K562 (cell line): ENCODE measurements around the gene TULP4. TPM values are rescaled to one million over a fixed set of nuclear protein-coding genes. Genes with fewer than 3 reads are reported as not detected.

Source experiments
- ARID3B ChIP-seq: fragments of 250-450 bp; sonication (Bioruptor Pico); IDR thresholded peaks from 2 replicates; pipeline ENCODE4 v1.4.0; 2020; ENCODE audit warnings: borderline replicate concordance
- FOS ChIP-seq: IDR thresholded peaks from 3 replicates; pipeline ENCODE4 v1.6.1; 2011; ENCODE audit not compliant: insufficient read length; ENCODE audit errors: extremely low read depth
- KLF6 ChIP-seq: fragments of 250-450 bp; sonication (Bioruptor Pico); IDR thresholded peaks from 2 replicates; pipeline ENCODE4 v1.4.0; 2020; ENCODE audit warnings: mild to moderate bottlenecking, moderate library complexity, borderline replicate concordance
- MCM2 ChIP-seq: fragments of 450-650 bp; IDR thresholded peaks from 2 replicates; pipeline ENCODE4 v1.6.1; 2017; ENCODE audit warnings: low read depth, mild to moderate bottlenecking
- NFXL1 ChIP-seq: fragments of 450-650 bp; formaldehyde crosslinking; IDR thresholded peaks from 2 replicates; pipeline ENCODE4 v1.4.0; 2021; ENCODE audit warnings: mild to moderate bottlenecking
- PRMT5 ChIP-seq: sonication (generic); formaldehyde crosslinking; IDR thresholded peaks from 2 replicates; pipeline ENCODE4 v1.5.0; 2020; ENCODE audit warnings: missing genetic modification reagents
- SMAD4 ChIP-seq: fragments of 250-450 bp; sonication (Bioruptor Pico); conservative IDR thresholded peaks from 2 replicates; pipeline ENCODE4 v1.8.0; 2021; ENCODE audit warnings: inconsistent platforms, mild to moderate bottlenecking, moderate library complexity
- TAF15 ChIP-seq: fragments of 200-400 bp; formaldehyde crosslinking; IDR thresholded peaks from 2 replicates; pipeline ENCODE4 v1.6.1; 2017; ENCODE audit warnings: mild to moderate bottlenecking, low read depth, low read length, moderate library complexity
- ZBTB1 ChIP-seq: sonication (generic); formaldehyde crosslinking; IDR thresholded peaks from 2 replicates; pipeline ENCODE4 v1.8.1; 2023; ENCODE audit warnings: missing genetic modification reagents, low read depth, mild to moderate bottlenecking, borderline replicate concordance
- ZNF12 ChIP-seq: sonication (generic); formaldehyde crosslinking; IDR thresholded peaks from 2 replicates; pipeline ENCODE4 v1.4.0; 2020; ENCODE audit warnings: mild to moderate bottlenecking, missing genetic modification reagents
- ZNF740 ChIP-seq, 3 experiments: fragments of 200-800 bp in 1 of 3; sonication (Bioruptor generic) in 1 of 3; sonication (generic) in 1 of 3; formaldehyde crosslinking in 1 of 3; IDR thresholded peaks; 2 replicates each; pipeline versions ENCODE4 v1.6.1 to v1.8.0; 2016 to 2022; ENCODE audit warnings: mild to moderate bottlenecking in 2 of 3, missing compliant biosample characterization in 2 of 3, missing genetic modification characterization in 2 of 3, missing genetic modification reagents in 1 of 3
- polyA plus RNA-seq, 8 experiments: library from polyadenylated mRNA; depleted of rRNA in 4 of 8; stranded (reverse) in 5 of 8; unstranded in 3 of 8; fragments of >200 nt; fragmentation: Nextera tagmentation in 2 of 8; fragmentation: Illumina TruSeq in 1 of 8; extraction: Ambion mirVana in 2 of 8; extraction: Trizol in 1 of 8; gene quantifications; 2 replicates each; pipeline versions ENCODE4 v1.2.1 to v1.2.3, GENCODE V29; 2011 to 2014; ENCODE audit warnings: inconsistent platforms in 1 of 8, missing spikeins in 1 of 8
- total RNA-seq, 7 experiments: library from RNA; depleted of rRNA in 6 of 7; stranded (reverse); fragments of >200 nt in 6 of 7; fragmentation: Illumina TruSeq in 2 of 7; extraction: Trizol in 2 of 7; gene quantifications; 2 replicates each; pipeline versions ENCODE4 v1.2.1 to v1.2.3, GENCODE V29; 2011 to 2021; ENCODE audit warnings: low replicate concordance in 1 of 7
- TF ChIP-seq, protein P1 (sequence below): fragments of 450-650 bp; formaldehyde crosslinking; IDR thresholded peaks from 2 replicates; pipeline ENCODE4 v1.4.0; 2020; ENCODE audit warnings: mild to moderate bottlenecking, moderate library complexity
- TF ChIP-seq, protein P2 (sequence below): fragments of 250-450 bp; sonication (Bioruptor Pico); IDR thresholded peaks from 2 replicates; pipeline ENCODE4 v1.5.0; 2021
- TF ChIP-seq, protein P3 (sequence below): sonication (generic); formaldehyde crosslinking; IDR thresholded peaks from 2 replicates; pipeline ENCODE4 v1.8.0; 2023; ENCODE audit warnings: missing genetic modification reagents, mild to moderate bottlenecking, borderline replicate concordance

TULP4 gene
- total and polyA plus RNA-seq, 9 of the 15 experiments (the other 6 are each of a cell fraction or from before 2014, with no cell fraction given): 1.2 to 50.4 (median 11.0) TPM

- TF ChIP-seq, protein P1, sequence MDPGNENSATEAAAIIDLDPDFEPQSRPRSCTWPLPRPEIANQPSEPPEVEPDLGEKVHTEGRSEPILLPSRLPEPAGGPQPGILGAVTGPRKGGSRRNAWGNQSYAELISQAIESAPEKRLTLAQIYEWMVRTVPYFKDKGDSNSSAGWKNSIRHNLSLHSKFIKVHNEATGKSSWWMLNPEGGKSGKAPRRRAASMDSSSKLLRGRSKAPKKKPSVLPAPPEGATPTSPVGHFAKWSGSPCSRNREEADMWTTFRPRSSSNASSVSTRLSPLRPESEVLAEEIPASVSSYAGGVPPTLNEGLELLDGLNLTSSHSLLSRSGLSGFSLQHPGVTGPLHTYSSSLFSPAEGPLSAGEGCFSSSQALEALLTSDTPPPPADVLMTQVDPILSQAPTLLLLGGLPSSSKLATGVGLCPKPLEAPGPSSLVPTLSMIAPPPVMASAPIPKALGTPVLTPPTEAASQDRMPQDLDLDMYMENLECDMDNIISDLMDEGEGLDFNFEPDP (CRISPR knock-in tag): no peak
- TF ChIP-seq NFXL1 (CRISPR knock-in tag) (no peak), SMAD4 (0 out of 2 replicates have a peak, but pooled peaks have one; percentile 22), TAF15 (no peak), ZBTB1 (no peak), ZNF12 (CRISPR knock-in tag) (no peak), ZNF740 (CRISPR knock-in tag; IDR thresholded peaks at IDR 0.05) (no peak), ZNF740 (tag; IDR thresholded peaks at IDR 0.05) (no peak), MCM2 (no peak), ARID3B (CRISPR knock-in tag) (no peak), PRMT5 (no peak), FOS (no peak), KLF6 (CRISPR knock-in tag) (no peak)
- TF ChIP-seq, protein P2, sequence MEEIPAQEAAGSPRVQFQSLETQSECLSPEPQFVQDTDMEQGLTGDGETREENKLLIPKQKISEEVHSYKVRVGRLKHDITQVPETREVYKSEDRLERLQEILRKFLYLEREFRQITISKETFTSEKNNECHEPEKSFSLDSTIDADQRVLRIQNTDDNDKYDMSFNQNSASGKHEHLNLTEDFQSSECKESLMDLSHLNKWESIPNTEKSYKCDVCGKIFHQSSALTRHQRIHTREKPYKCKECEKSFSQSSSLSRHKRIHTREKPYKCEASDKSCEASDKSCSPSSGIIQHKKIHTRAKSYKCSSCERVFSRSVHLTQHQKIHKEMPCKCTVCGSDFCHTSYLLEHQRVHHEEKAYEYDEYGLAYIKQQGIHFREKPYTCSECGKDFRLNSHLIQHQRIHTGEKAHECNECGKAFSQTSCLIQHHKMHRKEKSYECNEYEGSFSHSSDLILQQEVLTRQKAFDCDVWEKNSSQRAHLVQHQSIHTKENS: no peak
- TF ChIP-seq, protein P3, sequence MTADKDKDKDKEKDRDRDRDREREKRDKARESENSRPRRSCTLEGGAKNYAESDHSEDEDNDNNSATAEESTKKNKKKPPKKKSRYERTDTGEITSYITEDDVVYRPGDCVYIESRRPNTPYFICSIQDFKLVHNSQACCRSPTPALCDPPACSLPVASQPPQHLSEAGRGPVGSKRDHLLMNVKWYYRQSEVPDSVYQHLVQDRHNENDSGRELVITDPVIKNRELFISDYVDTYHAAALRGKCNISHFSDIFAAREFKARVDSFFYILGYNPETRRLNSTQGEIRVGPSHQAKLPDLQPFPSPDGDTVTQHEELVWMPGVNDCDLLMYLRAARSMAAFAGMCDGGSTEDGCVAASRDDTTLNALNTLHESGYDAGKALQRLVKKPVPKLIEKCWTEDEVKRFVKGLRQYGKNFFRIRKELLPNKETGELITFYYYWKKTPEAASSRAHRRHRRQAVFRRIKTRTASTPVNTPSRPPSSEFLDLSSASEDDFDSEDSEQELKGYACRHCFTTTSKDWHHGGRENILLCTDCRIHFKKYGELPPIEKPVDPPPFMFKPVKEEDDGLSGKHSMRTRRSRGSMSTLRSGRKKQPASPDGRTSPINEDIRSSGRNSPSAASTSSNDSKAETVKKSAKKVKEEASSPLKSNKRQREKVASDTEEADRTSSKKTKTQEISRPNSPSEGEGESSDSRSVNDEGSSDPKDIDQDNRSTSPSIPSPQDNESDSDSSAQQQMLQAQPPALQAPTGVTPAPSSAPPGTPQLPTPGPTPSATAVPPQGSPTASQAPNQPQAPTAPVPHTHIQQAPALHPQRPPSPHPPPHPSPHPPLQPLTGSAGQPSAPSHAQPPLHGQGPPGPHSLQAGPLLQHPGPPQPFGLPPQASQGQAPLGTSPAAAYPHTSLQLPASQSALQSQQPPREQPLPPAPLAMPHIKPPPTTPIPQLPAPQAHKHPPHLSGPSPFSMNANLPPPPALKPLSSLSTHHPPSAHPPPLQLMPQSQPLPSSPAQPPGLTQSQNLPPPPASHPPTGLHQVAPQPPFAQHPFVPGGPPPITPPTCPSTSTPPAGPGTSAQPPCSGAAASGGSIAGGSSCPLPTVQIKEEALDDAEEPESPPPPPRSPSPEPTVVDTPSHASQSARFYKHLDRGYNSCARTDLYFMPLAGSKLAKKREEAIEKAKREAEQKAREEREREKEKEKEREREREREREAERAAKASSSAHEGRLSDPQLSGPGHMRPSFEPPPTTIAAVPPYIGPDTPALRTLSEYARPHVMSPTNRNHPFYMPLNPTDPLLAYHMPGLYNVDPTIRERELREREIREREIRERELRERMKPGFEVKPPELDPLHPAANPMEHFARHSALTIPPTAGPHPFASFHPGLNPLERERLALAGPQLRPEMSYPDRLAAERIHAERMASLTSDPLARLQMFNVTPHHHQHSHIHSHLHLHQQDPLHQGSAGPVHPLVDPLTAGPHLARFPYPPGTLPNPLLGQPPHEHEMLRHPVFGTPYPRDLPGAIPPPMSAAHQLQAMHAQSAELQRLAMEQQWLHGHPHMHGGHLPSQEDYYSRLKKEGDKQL (CRISPR knock-in tag): no peak
Observed at GRCh38 chr6:158552055-158552795, 240.0 kb downstream of the TULP4 start (continued).
